Head of caudate nucleus (tissue), 42 donors: Measurements from ENCODE around the gene NSMF.

ENCODE experiments used
- DNase-seq, 42 donors: peaks; one replicate each; pipeline versions ENCODE4 v3.0.0 to v3.0.0-alpha.2; 2020 to 2021; ENCODE audit warnings: mixed read lengths in 7 of 42
- intact Hi-C: fragments of 100-400 bp; cut with DNase I; formaldehyde crosslinking; loops from one replicate; pipeline ENCODE4 v1.15.0; 2022

Gene NSMF

GRCh38 chr9:137409515-137409914, 49.6 kb downstream of the NSMF start:
- intact Hi-C loops, result no loop called here
- DNase-seq, result no peak

- no peak for DNase-seq
- intact Hi-C loops, result no loop called here
These were observed 50.3 kb downstream of the NSMF start for GRCh38 chr9:137408651-137409405.

- intact Hi-C loops, result no loop called here
- peak in 8 of 42 donors; percentile 18 to 53 (median 33) for DNase-seq
These were observed 51.4 kb downstream of the NSMF start for GRCh38 chr9:137407590-137408300.

DNA sequence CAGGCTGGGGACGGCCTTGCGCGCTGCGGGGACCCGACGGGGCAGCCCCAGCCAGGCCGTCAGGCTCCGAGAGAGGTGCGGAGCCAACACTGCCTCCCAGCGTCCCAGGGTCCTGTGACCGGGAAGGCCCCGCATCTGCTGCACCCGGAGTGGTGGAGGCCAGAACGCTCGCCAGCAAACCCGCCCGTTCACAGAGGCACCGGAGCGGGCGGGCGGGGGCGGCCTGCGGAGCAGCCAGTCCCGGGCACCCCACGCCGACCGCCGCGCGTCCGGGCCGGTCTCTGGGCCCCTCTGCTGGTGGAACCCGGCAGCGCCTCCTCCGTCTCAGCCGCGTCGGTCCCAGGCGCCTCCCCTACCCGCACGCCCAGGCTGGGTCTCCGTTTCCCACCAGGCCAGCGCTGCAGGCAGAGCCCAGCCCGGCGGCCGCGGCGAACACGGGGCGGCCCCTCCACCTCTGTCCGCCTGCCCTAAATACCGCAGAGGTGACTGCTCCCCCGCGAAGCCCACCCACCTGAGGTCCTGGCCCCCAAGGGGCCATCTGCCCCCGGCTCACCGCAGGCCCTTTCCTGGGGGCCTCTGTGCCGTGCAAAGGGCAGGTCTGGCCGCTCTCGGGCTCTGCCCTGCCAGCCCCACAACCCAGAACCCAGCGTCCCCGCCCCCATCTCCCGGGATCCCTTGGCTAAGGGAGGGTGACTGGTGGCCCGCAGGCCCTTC, 52.1 kb downstream of the NSMF start:
- DNase-seq, result peak in 41 of 42 donors; percentile 16 to 84 (median 68)
- intact Hi-C loops, result no loop called here

DNA sequence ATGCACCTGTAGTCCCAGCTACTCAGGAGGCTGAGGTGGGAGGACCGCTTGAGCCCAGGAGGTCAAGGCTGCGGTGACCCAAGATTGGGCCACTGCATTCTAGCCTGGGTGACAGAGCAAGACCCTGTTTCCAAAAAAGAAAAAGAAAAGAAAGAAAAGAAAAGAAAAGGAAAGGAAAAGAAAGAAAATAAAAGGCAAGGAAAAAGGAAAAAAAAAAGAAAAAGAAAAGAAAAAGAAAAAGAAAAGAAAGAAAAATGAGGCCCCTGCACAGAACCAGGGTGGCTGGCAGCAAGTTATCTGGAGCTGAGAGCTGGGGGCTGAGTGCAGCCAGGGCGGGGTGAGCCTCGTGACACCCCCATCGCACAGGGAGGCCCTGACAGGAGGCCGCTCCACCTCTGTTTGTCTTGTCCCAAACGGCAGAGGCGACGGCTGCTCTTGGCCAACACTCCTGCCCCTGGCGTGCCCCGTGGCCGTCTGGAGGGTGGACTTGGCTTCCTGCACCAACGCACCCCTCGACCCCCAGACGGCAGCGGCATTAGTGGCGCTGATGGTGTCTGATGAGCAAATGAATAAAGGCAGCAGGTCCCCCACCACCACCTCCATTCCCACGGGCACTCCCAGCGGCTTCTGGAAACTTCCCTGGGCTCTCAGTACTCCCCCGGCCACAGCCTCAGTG, 52.9 kb downstream of the NSMF start:
- no peak for DNase-seq
- intact Hi-C loops, result no loop called here

GRCh38 chr9:137405677-137406081, 53.5 kb downstream of the NSMF start:
- intact Hi-C loops, result no loop called here
- DNase-seq, result no peak

- intact Hi-C loops, result no loop called here
These were observed 54.1 kb downstream of the NSMF start for GRCh38 chr9:137404961-137405567.

GRCh38 chr9:137403269-137403668, 55.9 kb downstream of the NSMF start:
- intact Hi-C loops, result no loop called here
- DNase-seq, result no peak

More at GRCh38 chr9:137404961-137405567, 54.1 kb downstream of the NSMF start:
- no peak for DNase-seq

DNA sequence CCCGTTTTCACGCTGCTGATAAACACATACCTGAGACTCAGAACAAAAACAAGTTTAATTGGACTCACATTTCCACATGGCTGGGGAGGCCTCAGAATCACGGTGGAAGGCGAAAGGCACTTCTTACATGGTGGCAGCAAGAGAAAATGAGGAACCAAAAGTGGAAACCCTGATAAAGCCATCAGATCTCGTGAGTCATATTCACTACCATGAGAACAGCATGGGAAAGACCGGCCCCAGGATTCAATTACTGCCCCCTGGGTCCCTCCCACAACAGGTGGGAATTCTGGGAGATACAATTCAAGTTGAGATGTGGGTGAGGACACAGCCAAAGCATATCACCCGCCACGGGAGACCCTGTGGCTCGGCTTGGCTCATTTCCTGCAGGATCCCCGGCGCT, 56.4 kb downstream of the NSMF start:
- intact Hi-C loops, result no loop called here
- no peak for DNase-seq

- no peak for DNase-seq
- intact Hi-C loops, result no loop called here
These were observed 60.3 kb downstream of the NSMF start for GRCh38 chr9:137398561-137399468.

GRCh38 chr9:137397675-137398423, 61.3 kb downstream of the NSMF start:
- no peak for DNase-seq

More at GRCh38 chr9:137397675-137398423, 61.3 kb downstream of the NSMF start:
- intact Hi-C loops, result no loop called here
